ENCODE measurements around the gene SUB1. TPM values are rescaled to one million over a fixed set of nuclear protein-coding genes. Genes with fewer than 3 reads are reported as not detected.

The SUB1 gene
- total and polyA plus RNA-seq, 2 donors (not counting 3 experiments of a cell fraction or from before 2014, with no cell fraction given) = 60.1 to 252 TPM

- Histone ChIP-seq H3K27me3 (ENCODE audit: control insufficient read depth in 2 of 2, insufficient read depth in 2 of 2, low read length in 2 of 2) (no peaks in the 10 kb centered on the region), H3K4me3 (replicated peaks in 1 of 3; ENCODE audit: insufficient read depth in 1 of 3, low read depth in 1 of 3, low read length in 3 of 3) (no peak overlapping the region), H3K4me1 (ENCODE audit: control insufficient read depth, extremely low read depth, insufficient read depth, low read length) (no peaks in the 10 kb centered on the region), H2AFZ (ENCODE audit: low read depth, low read length) (no peak overlapping the region), H3K9me1 (replicated peaks; ENCODE audit: control insufficient read depth, extremely low read depth, insufficient read depth, low read length) (no peaks in the 10 kb centered on the region), H3K9me3 (replicated peaks; ENCODE audit: control insufficient read depth, insufficient read depth, low read length) (no peaks in the 10 kb centered on the region), H3K27ac (ENCODE audit: insufficient read depth, low read depth, low read length) (no peak overlapping the region), H3K4me2 (ENCODE audit: insufficient read depth, low read length) (no peak overlapping the region), H3K79me2 (ENCODE audit: control insufficient read depth, insufficient read depth, low read length) (no peaks in the 10 kb centered on the region), H3K9ac (replicated peaks; ENCODE audit: extremely low read depth, insufficient read depth, low read length) (no peak overlapping the region), H3K36me3 (ENCODE audit: control insufficient read depth in 2 of 2, extremely low read depth in 1 of 2, insufficient read depth in 2 of 2, low read length in 2 of 2) (no peaks in the 10 kb centered on the region), H4K20me1 (replicated peaks; ENCODE audit: control insufficient read depth, extremely low read depth, insufficient read depth, low read length) (no peaks in the 10 kb centered on the region)
- DNase-seq (ENCODE audit: low read depth, low spot score) (no peak), FAIRE-seq (no peak)
- no peak for TF ChIP-seq POLR2A (IDR thresholded peaks at IDR 0.05; ENCODE audit: low read depth, low read length)
- TF ChIP-seq FOS (IDR thresholded peaks at IDR 0.05; ENCODE audit: borderline replicate concordance, insufficient read depth, low read length) = no peak
- TF ChIP-seq CTCF (IDR thresholded peaks at IDR 0.05; ENCODE audit: extremely low read depth in 1 of 2, insufficient read depth in 1 of 2, low read depth in 1 of 2, low read length in 2 of 2) = no peak
- TF ChIP-seq EZH2 (IDR thresholded peaks at IDR 0.05; ENCODE audit: borderline replicate concordance, low read depth, low read length, severe bottlenecking) = no peak
- no peak for TF ChIP-seq POLR2AphosphoS5 (IDR thresholded peaks at IDR 0.05; ENCODE audit: insufficient read depth, low read depth, low read length)
- TF ChIP-seq MYC (IDR thresholded peaks at IDR 0.05; ENCODE audit: low read depth, low read length) = no peak
- TF ChIP-seq MAX (IDR thresholded peaks at IDR 0.05; ENCODE audit: insufficient read depth, insufficient read length) = no peak
- no peak for TF ChIP-seq GATA2 (IDR thresholded peaks at IDR 0.05; ENCODE audit: insufficient read depth, insufficient read length, low read depth, low read length)
- no peak for TF ChIP-seq JUN (IDR thresholded peaks at IDR 0.05; ENCODE audit: borderline replicate concordance, insufficient read depth, insufficient read length, low read depth)
- CTCF ChIA-PET = no interaction called here
- dilution Hi-C loops (cut with MboI; ENCODE audit: extremely low pct_ligation_motif_present, low sequenced_read_pairs) = no loop called here
- no TSS peak for BruUV-seq (replicated peaks)
- intact Hi-C loops (cut with micrococcal nuclease) = no loop called here
- POLR2A ChIA-PET = no interaction called here
These were observed 53.0 kb downstream of the SUB1 start for GRCh38 chr5:32638309-32638708.
